H1 (cell line): ENCODE measurements around the gene ARHGEF4. TPM values are rescaled to one million over a fixed set of nuclear protein-coding genes. Genes with fewer than 3 reads are reported as not detected.

Experiments used
- CTCF ChIA-PET: fragments of 300-600 bp; sonication (Branson Sonifier 250); formaldehyde crosslinking; loops from one replicate; lab custom pipeline; 2021; ENCODE audit not compliant: partially characterized antibody; lab: Charles Lee
- POLR2A ChIA-PET: fragments of 300-600 bp; sonication (Branson Sonifier 250); formaldehyde crosslinking; loops from one replicate; lab custom pipeline; 2021; ENCODE audit warnings: inconsistent platforms; ENCODE audit not compliant: partially characterized antibody; lab: Charles Lee
- DNase-seq, 2 experiments: peaks; one replicate each; pipeline versions ENCODE4 v3.0.0 to v3.0.0-alpha.2; 2010 to 2022; ENCODE audit warnings: low spot score in 2 of 2, low read depth in 1 of 2, mixed read lengths in 1 of 2
- FAIRE-seq: peaks from 2 replicates; lab custom pipeline; 2011; peaks lifted over from hg19 to GRCh38; lab: Jason Lieb, UNC
- H2AFZ ChIP-seq: 2 replicates; pipeline ENCODE4 v1.8.1; 2012; ENCODE audit warnings: low read length, inconsistent platforms
- H2AK5ac ChIP-seq: 2 replicates; pipeline ENCODE4 v1.6.1; 2013; ENCODE audit warnings: low read depth, low read length
- H2BK120ac ChIP-seq: replicated peaks from 2 replicates; pipeline ENCODE3; 2013; ENCODE audit warnings: low read depth, low read length, inconsistent platforms
- H2BK12ac ChIP-seq: 2 replicates; pipeline ENCODE4 v1.6.1; 2013; ENCODE audit warnings: low read depth, low read length
- H2BK15ac ChIP-seq: 2 replicates; pipeline ENCODE4 v1.6.1; 2013; ENCODE audit warnings: low read length
- H2BK20ac ChIP-seq: 2 replicates; pipeline ENCODE4 v1.6.1; 2013; ENCODE audit warnings: low read length
- H2BK5ac ChIP-seq: 2 replicates; pipeline ENCODE4 v1.6.1; 2013; ENCODE audit warnings: low read depth, low read length
- H3K14ac ChIP-seq: 2 replicates; pipeline ENCODE4 v1.6.1; 2013; ENCODE audit warnings: inconsistent platforms; ENCODE audit not compliant: insufficient read length
- H3K18ac ChIP-seq: 2 replicates; pipeline ENCODE4 v1.6.1; 2013; ENCODE audit warnings: low read length; ENCODE audit errors: extremely low read depth
- H3K23ac ChIP-seq: 2 replicates; pipeline ENCODE4 v1.6.1; 2013; ENCODE audit warnings: inconsistent platforms; ENCODE audit not compliant: insufficient read length
- H3K23me2 ChIP-seq: 2 replicates; pipeline ENCODE4 v1.6.1; 2013; ENCODE audit warnings: low read depth, low read length
- H3K27ac ChIP-seq: 2 replicates; pipeline ENCODE4 v1.6.1; 2011; ENCODE audit warnings: low read depth, low read length, inconsistent platforms
- H3K27me3 ChIP-seq, 4 experiments: replicated peaks in 1 of 4; 1 replicate in 1 of 4; 2 replicates in 3 of 4; pipeline versions ENCODE4 v1.6.1 to v1.8.1; 2011 to 2013; ENCODE audit warnings: low read length in 3 of 4, mild to moderate bottlenecking in 3 of 4, inconsistent platforms in 2 of 4, mixed read lengths in 2 of 4, moderate library complexity in 1 of 4; ENCODE audit not compliant: control insufficient read depth in 3 of 4, insufficient read depth in 3 of 4; ENCODE audit errors: extremely low read depth in 1 of 4
- H3K36me3 ChIP-seq, 4 experiments: 2 replicates each; pipeline versions ENCODE4 v1.6.1 to v1.8.1; 2011 to 2013; ENCODE audit warnings: mild to moderate bottlenecking in 4 of 4, low read length in 3 of 4, moderate library complexity in 2 of 4, control low read depth in 1 of 4, inconsistent platforms in 1 of 4; ENCODE audit not compliant: insufficient read depth in 4 of 4, control insufficient read depth in 2 of 4
- H3K4ac ChIP-seq: replicated peaks from 2 replicates; pipeline ENCODE3; 2013; ENCODE audit warnings: low read length, low read depth, mixed read lengths, inconsistent platforms; ENCODE audit not compliant: insufficient read length
- H3K4me1 ChIP-seq, 4 experiments: replicated peaks in 1 of 4; 1 replicate in 1 of 4; 2 replicates in 3 of 4; pipeline versions ENCODE4 v1.6.1 to v1.8.1; 2011 to 2013; ENCODE audit warnings: low read length in 3 of 4, inconsistent platforms in 2 of 4, mixed read lengths in 1 of 4; ENCODE audit not compliant: insufficient read depth in 4 of 4, control insufficient read depth in 3 of 4
- H3K4me2 ChIP-seq, 2 experiments: 2 replicates each; pipeline versions ENCODE4 v1.6.1 to v1.8.1; 2011 to 2013; ENCODE audit warnings: low read depth in 2 of 2, low read length in 2 of 2, control low read depth in 1 of 2, inconsistent platforms in 1 of 2, mild to moderate bottlenecking in 1 of 2; ENCODE audit not compliant: insufficient read depth in 1 of 2
- H3K4me3 ChIP-seq, 4 experiments: fragments of 200-600, 300-600 bp in 1 of 4; sonication (generic), shearing (Covaris generic), sonication (Bioruptor Twin) in 1 of 4; 2 replicates each; pipeline versions ENCODE4 v1.5.1 to v1.8.1; 2011 to 2016; ENCODE audit warnings: low read length in 4 of 4, low read depth in 3 of 4, control low read depth in 2 of 4, inconsistent platforms in 2 of 4, mild to moderate bottlenecking in 2 of 4, mixed read lengths in 1 of 4, moderate library complexity in 1 of 4; ENCODE audit not compliant: insufficient read depth in 2 of 4; ENCODE audit errors: extremely low read depth in 1 of 4
- H3K56ac ChIP-seq: replicated peaks from 2 replicates; pipeline ENCODE3; 2013; ENCODE audit warnings: low read depth, mild to moderate bottlenecking, mixed read lengths, low read length, inconsistent platforms; ENCODE audit not compliant: insufficient read length
- H3K79me1 ChIP-seq: 2 replicates; pipeline ENCODE4 v1.6.1; 2013; ENCODE audit warnings: low read depth, low read length, control low read depth
- H3K79me2 ChIP-seq, 2 experiments: 2 replicates each; pipeline versions ENCODE4 v1.6.1 to v1.8.1; 2012 to 2013; ENCODE audit warnings: low read length in 2 of 2, mild to moderate bottlenecking in 2 of 2, inconsistent platforms in 1 of 2; ENCODE audit not compliant: insufficient read depth in 2 of 2, control insufficient read depth in 1 of 2
- H3K9ac ChIP-seq, 4 experiments: replicated peaks in 1 of 4; 1 replicate in 1 of 4; 2 replicates in 3 of 4; pipeline versions ENCODE4 v1.6.1 to v1.8.1; 2011 to 2013; ENCODE audit warnings: low read depth in 3 of 4, low read length in 3 of 4, control low read depth in 2 of 4, mild to moderate bottlenecking in 2 of 4, moderate library complexity in 2 of 4, inconsistent platforms in 1 of 4; ENCODE audit errors: extremely low read depth in 1 of 4
- H3K9me3 ChIP-seq, 2 experiments: 2 replicates each; pipeline versions ENCODE4 v1.6.1 to v1.8.1; 2012 to 2013; ENCODE audit warnings: mild to moderate bottlenecking in 2 of 2, moderate library complexity in 2 of 2, control low read depth in 1 of 2, inconsistent platforms in 1 of 2, low read depth in 1 of 2, low read length in 1 of 2, mixed read lengths in 1 of 2; ENCODE audit not compliant: insufficient read depth in 2 of 2
- H4K20me1 ChIP-seq, 2 experiments: replicated peaks in 1 of 2; 2 replicates each; pipeline versions ENCODE3 to v1.8.1; 2011 to 2013; ENCODE audit warnings: inconsistent platforms in 2 of 2, low read length in 2 of 2, mild to moderate bottlenecking in 1 of 2; ENCODE audit not compliant: insufficient read depth in 2 of 2, control insufficient read depth in 1 of 2
- H4K5ac ChIP-seq: 2 replicates; pipeline ENCODE4 v1.6.1; 2013; ENCODE audit warnings: low read length, low read depth, mixed read lengths, inconsistent platforms; ENCODE audit not compliant: insufficient read length
- H4K8ac ChIP-seq: 2 replicates; pipeline ENCODE4 v1.8.0; 2013; ENCODE audit warnings: mild to moderate bottlenecking, moderate library complexity, low read length, inconsistent platforms; ENCODE audit not compliant: insufficient read depth; ENCODE audit errors: extremely low read depth
- H4K91ac ChIP-seq: replicated peaks from 2 replicates; pipeline ENCODE3; 2013; ENCODE audit warnings: low read length, mixed read lengths, inconsistent platforms; ENCODE audit not compliant: insufficient read length
- CTBP2 ChIP-seq: IDR thresholded peaks from 2 replicates; pipeline ENCODE4 v1.7.0; 2011; ENCODE audit warnings: borderline replicate concordance, mild to moderate bottlenecking, moderate library complexity, mixed read lengths, low read length; ENCODE audit not compliant: insufficient read depth, insufficient read length
- KDM5A ChIP-seq: fragments of 200-600 bp; IDR thresholded peaks from 2 replicates; pipeline ENCODE4 v1.7.1; 2012; ENCODE audit warnings: mild to moderate bottlenecking, low read length, inconsistent platforms, mixed read lengths
- TCF12 ChIP-seq: IDR thresholded peaks from 2 replicates; pipeline ENCODE4 v1.6.1; 2011; ENCODE audit warnings: low read depth, mild to moderate bottlenecking, low read length
- WGBS, 2 experiments: shearing (Covaris generic) in 1 of 2; methylation state at CpG; one replicate each; pipeline versions ENCODE4 v1.1.6 to v1.1.7; 2013 to 2015; ENCODE audit warnings: low lambda C conversion rate in 2 of 2, mixed read lengths in 2 of 2, inconsistent platforms in 1 of 2, low coverage in 1 of 2, missing lambda C conversion rate in 1 of 2; ENCODE audit not compliant: insufficient replicate concordance in 2 of 2, insufficient coverage in 1 of 2, insufficient read length in 1 of 2; ENCODE audit errors: extremely low coverage in 1 of 2, missing lambda C conversion rate in 1 of 2; 5-methylcytosine and 5-hydroxymethylcytosine counted together
- polyA plus RNA-seq, 7 experiments: library from polyadenylated mRNA; depleted of rRNA in 3 of 7; stranded (reverse) in 5 of 7; unstranded in 2 of 7; fragments of >200 nt in 5 of 7; fragments of 200-250 nt in 2 of 7; gene quantifications; 1 replicate in 5 of 7; 2 replicates in 1 of 7; 4 replicates in 1 of 7; pipeline versions ENCODE4 v1.2.1 to v1.2.3, GENCODE V29; 2011 to 2013; ENCODE audit warnings: missing spikeins in 2 of 7, mixed read lengths in 2 of 7
- total RNA-seq: library from RNA; stranded (reverse); fragmentation: NEBNext Ultra II Directional; extraction: Animal tissue kit (Norgen Biotek cat#: 25700); gene quantifications from 2 replicates; pipeline ENCODE4 v1.2.1, GENCODE V29; 2021

ARHGEF4 gene
- total and polyA plus RNA-seq, 2 of the 8 experiments (the other 6 are each of a cell fraction or from before 2014, with no cell fraction given): 10.6 to 14.6 TPM

GRCh38 chr2:130871843-130872740 lies 35.4 kb downstream of the ARHGEF4 start:
- 90% methylated on average over 20 of the region's 20 CpGs; no CpG with 5 or more reads in 1 of the 2 experiments for WGBS, 2 experiments

More at GRCh38 chr2:130871843-130872740, 35.4 kb downstream of the ARHGEF4 start:
- Histone ChIP-seq H4K8ac (no peak overlapping the region), H3K79me1 (no peaks in the 10 kb centered on the region), H3K14ac (no peak overlapping the region), H3K27ac (no peak overlapping the region), H2AFZ (no peak overlapping the region), H3K23ac (no peak overlapping the region), H3K27me3 (no peaks in the 10 kb centered on the region), H2BK20ac (no peak overlapping the region), H2BK12ac (no peak overlapping the region), H3K9ac (0 out of 7 replicates have a peak overlapping the region, but pooled peaks of 1 of the 4 experiments have one; percentile 9), H2BK15ac (no peak overlapping the region), H3K23me2 (no peaks in the 10 kb centered on the region), H2BK5ac (no peak overlapping the region), H4K5ac (no peak overlapping the region), H3K4me1 (peaks cover 0 to 7% (median 3%) of the 10 kb centered on the region in 4 experiments; a peak in 2 of 7 replicates), H3K9me3 (0 out of 4 replicates have a peak, but pooled peaks cover 0 to 2% of the 10 kb centered on the region in 2 experiments), H3K18ac (no peak overlapping the region; the same call in 1 of the 2 replicates), H4K91ac (no peak overlapping the region), H3K36me3 (no peaks in the 10 kb centered on the region), H3K56ac (no peak overlapping the region), H4K20me1 (no peaks in the 10 kb centered on the region), H3K4me3 (no peak overlapping the region), H3K4ac (no peak overlapping the region), H3K4me2 (no peak overlapping the region), H3K79me2 (no peaks in the 10 kb centered on the region), H2BK120ac (no peak overlapping the region), H2AK5ac (0 out of 2 replicates have a peak overlapping the region, but pooled peaks have one; percentile 65)
- DNase-seq (no peak), FAIRE-seq (no peak)
- ChIA-PET POLR2A (interaction anchor here (1.2 kb wide), 1 partner anchor 36 kb away, joined by 3 read pairs; the partner anchor contains the start of gene ARHGEF4), CTCF (interaction anchor here (0.6 to 12.9 kb wide), 14 partner anchors 11 to 178 kb away, joined by 3 to 156 read pairs (median 6); no protein-coding TSS in a partner anchor)
- TF ChIP-seq TCF12 (no peak), KDM5A (no peak), CTBP2 (no peak)
